HepG2 (cell line): ENCODE data around the gene ATP10A. TPM values are rescaled to one million over a fixed set of nuclear protein-coding genes. Genes with fewer than 3 reads are reported as not detected.

Experiments used
- ATAC-seq: fragments of 200-7000 bp; cut with Tn5 transposase; 3 replicates; pipeline ENCODE4 v1.9.1; 2020; ENCODE audit warnings: mild to moderate bottlenecking, moderate library complexity
- BruUV-seq: library from RNA; stranded (reverse); fragments of 400-500 nt; replicated peaks from 2 replicates; lab custom pipeline; 2021; lab: Mats Ljungman, UMichigan
- CTCF ChIA-PET: fragments of 300-600 bp; formaldehyde crosslinking; extraction: SDS; loops from one replicate; lab custom pipeline; 2021; ENCODE audit warnings: low total read pairs, inconsistent platforms, low intra/inter-chr PET ratio; lab: Yijun Ruan, JAX
- POLR2A ChIA-PET: fragments of 350-600 bp; sonication (Branson Sonifier 250); formaldehyde crosslinking; loops from one replicate; lab custom pipeline; 2020; ENCODE audit warnings: antibody characterized with exemption, inconsistent platforms; lab: Yijun Ruan, JAX
- DNase-seq: peaks from one replicate; pipeline ENCODE4 v3.0.0-alpha.2; 2015; ENCODE audit warnings: low spot score
- FAIRE-seq: peaks from 3 replicates; lab custom pipeline; 2011; peaks lifted over from hg19 to GRCh38; lab: Jason Lieb, UNC
- H2AFZ ChIP-seq: one replicate; pipeline ENCODE4 v1.6.1; 2011; ENCODE audit warnings: low read length, inconsistent platforms
- H3K27ac ChIP-seq: fragments of 300-600 bp; 3 replicates; pipeline ENCODE4 v1.8.0; 2011; ENCODE audit warnings: mixed run types, mild to moderate bottlenecking, mixed read lengths, low read length, inconsistent platforms; ENCODE audit not compliant: insufficient read depth; ENCODE audit errors: extremely low read length
- H3K27me3 ChIP-seq, 2 experiments: fragments of 200-600 bp in 1 of 2; 2 replicates in 1 of 2; 3 replicates in 1 of 2; pipeline versions ENCODE4 v1.6.0 to v1.8.0; 2011; ENCODE audit warnings: low read length in 2 of 2, mild to moderate bottlenecking in 2 of 2, moderate library complexity in 2 of 2, inconsistent platforms in 1 of 2; ENCODE audit not compliant: insufficient read depth in 2 of 2, control insufficient read depth in 1 of 2
- H3K36me3 ChIP-seq, 2 experiments: fragments of 200-600 bp in 1 of 2; replicated peaks in 1 of 2; 2 replicates in 1 of 2; 3 replicates in 1 of 2; pipeline versions ENCODE4 v1.5.1 to v1.8.0; 2011; ENCODE audit warnings: low read length in 2 of 2, inconsistent platforms in 1 of 2; ENCODE audit not compliant: insufficient read depth in 2 of 2, control insufficient read depth in 1 of 2
- H3K4me1 ChIP-seq: 2 replicates; pipeline ENCODE4 v1.5.1; 2012; ENCODE audit warnings: low read length, inconsistent platforms; ENCODE audit not compliant: insufficient read depth
- H3K4me2 ChIP-seq: 2 replicates; pipeline ENCODE4 v1.6.0; 2011; ENCODE audit warnings: low read depth, low read length, inconsistent platforms
- H3K4me3 ChIP-seq, 3 experiments: fragments of 200-600 bp in 1 of 3; sonication (generic), shearing (Covaris generic) in 1 of 3; replicated peaks in 1 of 3; 2 replicates each; pipeline ENCODE4 v1.5.1; 2011 to 2016; ENCODE audit warnings: low read length in 3 of 3, inconsistent platforms in 2 of 3, low read depth in 2 of 3, mild to moderate bottlenecking in 2 of 3, control low read depth in 1 of 3, mixed read lengths in 1 of 3; ENCODE audit not compliant: insufficient read depth in 1 of 3
- H3K79me2 ChIP-seq: one replicate; pipeline ENCODE4 v1.6.1; 2011; ENCODE audit warnings: low read length, inconsistent platforms; ENCODE audit not compliant: insufficient read depth
- H3K9ac ChIP-seq: 2 replicates; pipeline ENCODE4 v1.6.0; 2011; ENCODE audit warnings: mild to moderate bottlenecking, low read depth, low read length, inconsistent platforms; ENCODE audit not compliant: insufficient read depth
- H3K9me3 ChIP-seq: 2 replicates; pipeline ENCODE4 v1.5.1; 2012; ENCODE audit warnings: mild to moderate bottlenecking, low read length
- H4K20me1 ChIP-seq: 2 replicates; pipeline ENCODE4 v1.6.0; 2011; ENCODE audit warnings: inconsistent platforms, mild to moderate bottlenecking, low read length, moderate library complexity; ENCODE audit not compliant: insufficient read depth
- IRX3 ChIP-seq: sonication (generic); formaldehyde crosslinking; IDR thresholded peaks from 2 replicates; pipeline ENCODE4 v1.8.1; 2023; ENCODE audit warnings: mild to moderate bottlenecking, low read depth, missing genetic modification reagents, borderline replicate concordance
- MAFF ChIP-seq: IDR thresholded peaks from 2 replicates; pipeline ENCODE4 v1.6.1; 2011; ENCODE audit warnings: low read depth, low read length, improper control_type of control experiment
- MATR3 ChIP-seq: sonication (generic); formaldehyde crosslinking; IDR thresholded peaks from 2 replicates; pipeline ENCODE4 v1.4.0; 2020; ENCODE audit warnings: missing genetic modification reagents
- PBX2 ChIP-seq: IDR thresholded peaks from 2 replicates; pipeline ENCODE4 v1.6.1; 2016; ENCODE audit warnings: control low read depth
- ZNF263 ChIP-seq: sonication (generic); formaldehyde crosslinking; IDR thresholded peaks from 2 replicates; pipeline ENCODE4 v1.4.0; 2020; ENCODE audit warnings: missing genetic modification reagents
- whole genome bisulfite sequencing: methylation state at CpG from one replicate; pipeline ENCODE4 v1.1.6; 2017; ENCODE audit warnings: low lambda C conversion rate; 5-methylcytosine and 5-hydroxymethylcytosine counted together
- in situ Hi-C: cut with HindIII; loops from 2 replicates; pipeline ENCODE4 v1.10.0; 2017; ENCODE audit warnings: low pct_unique_long_range_greater_than_20kb; ENCODE audit not compliant: extremely low pct_ligation_motif_present
- intact Hi-C: fragments of 100-400 bp; cut with micrococcal nuclease; formaldehyde crosslinking; loops from one replicate; pipeline ENCODE4 v1.10.0; 2022; ENCODE audit not compliant: unreplicated experiment
- polyA plus RNA-seq, 8 experiments: library from polyadenylated mRNA; depleted of rRNA in 3 of 8; stranded (reverse) in 7 of 8; unstranded in 1 of 8; fragments of >200 nt; fragmentation: Illumina TruSeq in 4 of 8; extraction: Trizol in 4 of 8; gene quantifications; 2 replicates each; pipeline versions ENCODE4 v1.2.1 to v1.2.3, GENCODE V29; 2011 to 2016; ENCODE audit warnings: low read depth in 4 of 8, missing spikeins in 1 of 8, mixed read lengths in 1 of 8; ENCODE audit not compliant: insufficient read depth in 1 of 8
- total RNA-seq, 5 experiments: library from RNA; depleted of rRNA; stranded (reverse); fragments of >200 nt; fragmentation: Illumina TruSeq; extraction: Trizol; gene quantifications; 2 replicates each; pipeline ENCODE4 v1.2.3, GENCODE V29; 2016; ENCODE audit warnings: low read depth in 1 of 5

The ATP10A gene
- total and polyA plus RNA-seq, 2 of the 13 experiments (the other 11 are each of a cell fraction or from before 2014, with no cell fraction given) = 0.58 to 4.2 TPM

- ATAC-seq (peak; percentile 44), DNase-seq (no peak), FAIRE-seq (no peak)
- H3K27me3 ChIP-seq = no peaks in the 10 kb centered on the region
- ChIA-PET CTCF (no interaction called here), POLR2A (no interaction called here)
- no TSS peak for BruUV-seq
- 28% methylated on average over 12 of the region's 22 CpGs for WGBS
- no peaks in the 10 kb centered on the region for H3K4me1 ChIP-seq
- intact Hi-C loops (no loop called here), in situ Hi-C loops (no loop called here)
- no peak overlapping the region for H3K9ac ChIP-seq
- no peak for TF ChIP-seq PBX2
- TF ChIP-seq IRX3 (CRISPR knock-in tag) = no peak
- TF ChIP-seq MAFF = no peak
- H4K20me1 ChIP-seq = no peaks in the 10 kb centered on the region
- no peak overlapping the region for H3K4me3 ChIP-seq
- H3K4me2 ChIP-seq = no peak overlapping the region
- H2AFZ ChIP-seq = no peak overlapping the region
- no peaks in the 10 kb centered on the region for H3K79me2 ChIP-seq
- H3K27ac ChIP-seq = no peak overlapping the region
- no peaks in the 10 kb centered on the region for H3K36me3 ChIP-seq
- H3K9me3 ChIP-seq = no peaks in the 10 kb centered on the region
These were observed 129.1 kb downstream of the ATP10A start for GRCh38 chr15:25733856-25734679.

GRCh38 chr15:25733036-25733855, 129.9 kb downstream of the ATP10A start:
- Histone ChIP-seq H3K9ac (no peak overlapping the region), H3K79me2 (no peaks in the 10 kb centered on the region), H2AFZ (no peak overlapping the region), H3K36me3 (no peaks in the 10 kb centered on the region), H4K20me1 (no peaks in the 10 kb centered on the region), H3K4me2 (no peak overlapping the region), H3K4me3 (no peak overlapping the region), H3K9me3 (no peaks in the 10 kb centered on the region), H3K27ac (no peak overlapping the region), H3K27me3 (no peaks in the 10 kb centered on the region), H3K4me1 (no peaks in the 10 kb centered on the region)
- BruUV-seq = no TSS peak
- CTCF ChIA-PET = no interaction called here
- no peak for TF ChIP-seq MATR3 (CRISPR knock-in tag)
- peak; percentile 89 for TF ChIP-seq ZNF263 (CRISPR knock-in tag)
- in situ Hi-C loops (no loop called here), intact Hi-C loops (no loop called here)
- peak; percentile 50 for ATAC-seq
- no peak for FAIRE-seq
- no peak for DNase-seq
- 51% methylated on average over 6 of the region's 18 CpGs for WGBS
- POLR2A ChIA-PET = no interaction called here
